GM18873 (cell line): Measurements from ENCODE around the gene CBX2.

Experiments used
- ATAC-seq: cut with Tn5 transposase; IDR thresholded peaks from one replicate; pipeline ENCODE4 v1.9.1; 2021; ENCODE audit warnings: mild to moderate bottlenecking, moderate library complexity, moderate number of reproducible peaks; ENCODE audit not compliant: unreplicated experiment, low FRiP score

CBX2 gene

GRCh38 chr17:79836510-79836971 is 58.6 kb downstream of the CBX2 start:
- no peak for ATAC-seq

- no peak for ATAC-seq
Observed at GRCh38 chr17:79836972-79837887, 59.3 kb downstream of the CBX2 start.
